Measurements from ENCODE around the gene PBX3.

PBX3 gene

GRCh38 chr9:125991886-125992529, 244.8 kb downstream of the PBX3 start:
- no peak for DNase-seq (ENCODE audit: low spot score)
- no peak for FAIRE-seq

- no peak for DNase-seq (ENCODE audit: low spot score)
- no peak for FAIRE-seq
Observed at GRCh38 chr9:125992557-125992956, 245.4 kb downstream of the PBX3 start.

GRCh38 chr9:125993466-125993865, 246.3 kb downstream of the PBX3 start:
- DNase-seq (ENCODE audit: low spot score) (no peak), FAIRE-seq (no peak)

GRCh38 chr9:125994066-125994943, 247.1 kb downstream of the PBX3 start:
- DNase-seq (ENCODE audit: low spot score) (no peak), FAIRE-seq (no peak)

- no peak for DNase-seq (ENCODE audit: low spot score)
- no peak for FAIRE-seq
Observed at GRCh38 chr9:125995006-125995405, 247.8 kb downstream of the PBX3 start.

GRCh38 chr9:125995706-125996105, 248.5 kb downstream of the PBX3 start:
- FAIRE-seq = no peak
- DNase-seq (ENCODE audit: low spot score) = no peak

GRCh38 chr9:125996791-125997190, 249.6 kb downstream of the PBX3 start:
- DNase-seq (ENCODE audit: low spot score) = no peak
- no peak for FAIRE-seq

GRCh38 chr9:125997196-125997823, 250.1 kb downstream of the PBX3 start:
- no peak for DNase-seq (ENCODE audit: low spot score)

GRCh38 chr9:125998837-125999503, 251.8 kb downstream of the PBX3 start:
- no peak for FAIRE-seq
- no peak for DNase-seq (ENCODE audit: low spot score)

More at GRCh38 chr9:125997196-125997823, 250.1 kb downstream of the PBX3 start:
- FAIRE-seq = no peak

GRCh38 chr9:125999504-125999881, 252.3 kb downstream of the PBX3 start:
- FAIRE-seq (no peak), DNase-seq (ENCODE audit: low spot score) (no peak)

GRCh38 chr9:126000256-126000655, 253.1 kb downstream of the PBX3 start:
- FAIRE-seq (no peak), DNase-seq (ENCODE audit: low spot score) (no peak)

- DNase-seq (ENCODE audit: low spot score) (no peak), FAIRE-seq (no peak)
Observed at GRCh38 chr9:126000731-126001580, 253.8 kb downstream of the PBX3 start.

GRCh38 chr9:126001581-126002225, 254.5 kb downstream of the PBX3 start:
- FAIRE-seq (no peak), DNase-seq (ENCODE audit: low spot score) (no peak)

- DNase-seq (ENCODE audit: low spot score) (no peak), FAIRE-seq (no peak)
Observed at GRCh38 chr9:126002476-126003350, 255.5 kb downstream of the PBX3 start.

- DNase-seq (ENCODE audit: low spot score) (no peak), FAIRE-seq (no peak)
Observed at GRCh38 chr9:126009047-126009446, 261.9 kb downstream of the PBX3 start.

- DNase-seq (ENCODE audit: low spot score) (no peak), FAIRE-seq (no peak)
Observed at GRCh38 chr9:126014726-126015125, 267.6 kb downstream of the PBX3 start.

GRCh38 chr9:126015424-126015823, 268.3 kb downstream of the PBX3 start:
- FAIRE-seq (no peak), DNase-seq (ENCODE audit: low spot score) (no peak)

- FAIRE-seq (no peak), DNase-seq (ENCODE audit: low spot score) (no peak)
Observed at GRCh38 chr9:126016579-126017290, 269.6 kb downstream of the PBX3 start.
